ENCODE measurements around the gene RFC1.
A peak's percentile ranks its signal among the peaks of the same experiment; 100 is the strongest.
"Not testable (repeated sequence)": the region's sequence is repeated elsewhere in the genome, so short reads cannot be mapped to it uniquely, and the experiment has no call there.

Gene RFC1, protein sequence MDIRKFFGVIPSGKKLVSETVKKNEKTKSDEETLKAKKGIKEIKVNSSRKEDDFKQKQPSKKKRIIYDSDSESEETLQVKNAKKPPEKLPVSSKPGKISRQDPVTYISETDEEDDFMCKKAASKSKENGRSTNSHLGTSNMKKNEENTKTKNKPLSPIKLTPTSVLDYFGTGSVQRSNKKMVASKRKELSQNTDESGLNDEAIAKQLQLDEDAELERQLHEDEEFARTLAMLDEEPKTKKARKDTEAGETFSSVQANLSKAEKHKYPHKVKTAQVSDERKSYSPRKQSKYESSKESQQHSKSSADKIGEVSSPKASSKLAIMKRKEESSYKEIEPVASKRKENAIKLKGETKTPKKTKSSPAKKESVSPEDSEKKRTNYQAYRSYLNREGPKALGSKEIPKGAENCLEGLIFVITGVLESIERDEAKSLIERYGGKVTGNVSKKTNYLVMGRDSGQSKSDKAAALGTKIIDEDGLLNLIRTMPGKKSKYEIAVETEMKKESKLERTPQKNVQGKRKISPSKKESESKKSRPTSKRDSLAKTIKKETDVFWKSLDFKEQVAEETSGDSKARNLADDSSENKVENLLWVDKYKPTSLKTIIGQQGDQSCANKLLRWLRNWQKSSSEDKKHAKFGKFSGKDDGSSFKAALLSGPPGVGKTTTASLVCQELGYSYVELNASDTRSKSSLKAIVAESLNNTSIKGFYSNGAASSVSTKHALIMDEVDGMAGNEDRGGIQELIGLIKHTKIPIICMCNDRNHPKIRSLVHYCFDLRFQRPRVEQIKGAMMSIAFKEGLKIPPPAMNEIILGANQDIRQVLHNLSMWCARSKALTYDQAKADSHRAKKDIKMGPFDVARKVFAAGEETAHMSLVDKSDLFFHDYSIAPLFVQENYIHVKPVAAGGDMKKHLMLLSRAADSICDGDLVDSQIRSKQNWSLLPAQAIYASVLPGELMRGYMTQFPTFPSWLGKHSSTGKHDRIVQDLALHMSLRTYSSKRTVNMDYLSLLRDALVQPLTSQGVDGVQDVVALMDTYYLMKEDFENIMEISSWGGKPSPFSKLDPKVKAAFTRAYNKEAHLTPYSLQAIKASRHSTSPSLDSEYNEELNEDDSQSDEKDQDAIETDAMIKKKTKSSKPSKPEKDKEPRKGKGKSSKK

DNA sequence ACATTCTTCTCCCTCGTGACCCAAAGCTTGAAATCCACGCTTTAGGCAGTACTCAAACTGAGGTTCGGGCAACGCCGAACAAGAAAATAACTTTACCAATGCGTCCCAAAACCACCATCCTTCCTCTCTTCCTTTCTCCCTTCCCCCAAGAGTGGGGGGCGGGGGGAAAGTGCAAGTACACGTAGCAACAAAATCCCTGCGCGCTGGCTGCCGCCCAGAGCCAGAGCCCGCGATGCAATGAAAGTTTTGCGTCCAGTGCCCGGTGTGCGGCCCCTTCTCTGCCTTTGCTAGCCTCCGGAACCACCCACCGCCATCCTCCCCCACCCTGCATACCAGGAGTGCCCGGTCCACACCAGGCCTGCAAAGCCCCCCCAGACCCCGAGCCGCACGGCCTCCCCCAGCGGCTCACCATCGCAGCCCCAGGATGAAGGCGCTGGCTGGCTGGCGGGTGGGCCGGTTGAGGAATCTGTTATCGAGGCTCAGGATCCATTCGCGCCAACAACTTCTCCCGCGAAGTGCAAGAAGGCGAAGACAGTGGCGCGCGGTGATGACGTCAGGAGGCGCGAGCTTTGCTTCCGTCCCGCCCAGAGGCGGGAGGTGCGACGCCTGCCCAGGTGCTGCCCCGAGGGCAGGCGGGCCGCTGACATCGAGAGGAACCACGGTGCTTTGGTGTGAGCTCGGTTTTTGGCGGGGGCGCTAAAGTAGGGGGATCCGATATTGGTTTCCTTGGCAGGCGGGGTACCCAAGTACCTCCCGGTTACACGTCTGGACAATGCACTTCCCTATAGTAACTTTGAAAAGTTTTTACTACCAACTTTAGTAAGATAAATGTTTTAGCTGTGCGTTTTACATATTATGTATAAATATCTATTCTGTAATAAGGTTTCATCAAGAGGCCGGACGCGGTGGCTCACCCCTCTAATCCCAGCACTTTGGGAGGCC is at the start of gene RFC1:
Gene RFC1 (minus strand): TSS at position 533 of the 942 bp plus-strand sequence. CDS start 121 bp downstream, at position 412.
- TF ChIP-seq FOXK2 (IDR thresholded peaks at IDR 0.05): no peak
- TF ChIP-seq HDGF (IDR thresholded peaks at IDR 0.05; ENCODE audit: borderline replicate concordance): no peak
- TF ChIP-seq FOXM1 (IDR thresholded peaks at IDR 0.05; ENCODE audit: borderline replicate concordance): no peak
- TF ChIP-seq LEF1 (IDR thresholded peaks at IDR 0.05; ENCODE audit: borderline replicate concordance): no peak
- TF ChIP-seq, protein P1, sequence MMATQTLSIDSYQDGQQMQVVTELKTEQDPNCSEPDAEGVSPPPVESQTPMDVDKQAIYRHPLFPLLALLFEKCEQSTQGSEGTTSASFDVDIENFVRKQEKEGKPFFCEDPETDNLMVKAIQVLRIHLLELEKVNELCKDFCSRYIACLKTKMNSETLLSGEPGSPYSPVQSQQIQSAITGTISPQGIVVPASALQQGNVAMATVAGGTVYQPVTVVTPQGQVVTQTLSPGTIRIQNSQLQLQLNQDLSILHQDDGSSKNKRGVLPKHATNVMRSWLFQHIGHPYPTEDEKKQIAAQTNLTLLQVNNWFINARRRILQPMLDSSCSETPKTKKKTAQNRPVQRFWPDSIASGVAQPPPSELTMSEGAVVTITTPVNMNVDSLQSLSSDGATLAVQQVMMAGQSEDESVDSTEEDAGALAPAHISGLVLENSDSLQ (IDR thresholded peaks at IDR 0.05): no peak
- TF ChIP-seq CTBP1 (IDR thresholded peaks at IDR 0.05; ENCODE audit: borderline replicate concordance): peak; percentile 44; the same call in 1 of the 2 replicates
- TF ChIP-seq L3MBTL2 (conservative IDR thresholded peaks at IDR 0.05): peak; percentile 100
- peak; percentile 80 for DNase-seq (ENCODE audit: extremely low spot score)
- CTCF ChIA-PET: interaction anchor here (0.6 kb wide), 1 partner anchor 492 kb away, joined by 3 read pairs; no protein-coding TSS in a partner anchor
- POLR2A ChIA-PET: interaction anchor here (1.1 to 2.0 kb wide), 3 partner anchors 11 to 93 kb away, joined by 3 to 6 read pairs (median 5); partner anchors contain the start of genes LIAS and RPL9

DNA sequence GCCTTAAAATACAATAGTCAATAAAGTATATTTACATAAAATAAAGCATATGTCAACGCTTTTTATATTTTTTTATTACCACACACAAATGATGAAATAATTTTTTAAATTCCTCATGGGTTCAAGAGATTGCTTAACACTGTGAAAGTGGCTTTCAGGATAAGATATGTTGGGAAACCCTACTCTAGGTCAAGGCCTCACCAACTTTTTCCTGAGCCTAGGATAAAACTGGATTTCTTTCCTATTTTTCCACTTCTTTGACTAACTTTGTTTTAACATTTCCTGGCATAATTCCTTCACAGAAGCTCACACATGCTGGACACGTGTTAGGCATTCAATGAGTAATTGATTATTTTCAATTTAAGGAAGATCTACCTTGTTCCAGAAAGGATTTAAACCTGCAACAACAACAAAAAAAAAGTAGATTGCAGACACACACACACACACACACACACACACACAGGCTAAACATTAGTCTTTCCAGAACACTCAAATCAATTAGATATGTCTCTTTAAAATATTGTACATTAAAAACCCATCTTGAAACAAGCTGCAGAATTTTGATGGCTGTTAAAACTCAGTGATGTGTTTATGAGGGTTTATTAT is 49.6 kb upstream of the RFC1 start:
- no peak for TF ChIP-seq CTBP1 (IDR thresholded peaks at IDR 0.05; ENCODE audit: borderline replicate concordance)
- TF ChIP-seq, protein P1 (IDR thresholded peaks at IDR 0.05): no peak
- TF ChIP-seq HDGF (IDR thresholded peaks at IDR 0.05; ENCODE audit: borderline replicate concordance): no peak
- no peak for TF ChIP-seq FOXA1 (IDR thresholded peaks at IDR 0.05)
- no peak for TF ChIP-seq FOXM1 (IDR thresholded peaks at IDR 0.05; ENCODE audit: borderline replicate concordance)
- no peak for TF ChIP-seq L3MBTL2 (conservative IDR thresholded peaks at IDR 0.05)
- ChIA-PET POLR2A (no interaction called here), CTCF (interaction anchor here (1.0 kb wide), 1 partner anchor 334 kb away, joined by 3 read pairs; no protein-coding TSS in a partner anchor)
- no peak for DNase-seq (ENCODE audit: extremely low spot score)

DNA sequence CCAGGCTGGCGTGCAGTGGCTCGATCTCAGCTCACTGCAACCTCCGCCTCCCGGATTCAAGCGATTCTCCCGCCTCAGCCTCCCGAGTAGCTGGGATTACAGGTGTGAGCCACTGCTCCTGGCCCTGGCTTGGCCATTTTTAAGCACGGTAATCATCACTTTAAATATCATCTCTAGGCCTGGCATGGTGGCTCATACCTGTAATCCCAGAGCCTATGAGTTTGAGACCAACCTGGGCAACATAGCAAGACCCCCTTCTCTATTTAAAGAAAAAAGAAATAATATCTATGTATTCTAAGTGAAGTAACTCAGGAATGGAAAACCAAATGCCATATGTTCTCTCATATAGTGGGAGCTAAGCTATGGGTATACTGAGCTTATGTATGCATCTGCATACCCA is 45.4 kb upstream of the RFC1 start:
- POLR2A ChIA-PET; DNase-seq (ENCODE audit: extremely low spot score): not testable (repeated sequence)
- CTCF ChIA-PET: interaction anchor here (0.6 kb wide), 1 partner anchor 576 kb away, joined by 3 read pairs; no protein-coding TSS in a partner anchor

DNA sequence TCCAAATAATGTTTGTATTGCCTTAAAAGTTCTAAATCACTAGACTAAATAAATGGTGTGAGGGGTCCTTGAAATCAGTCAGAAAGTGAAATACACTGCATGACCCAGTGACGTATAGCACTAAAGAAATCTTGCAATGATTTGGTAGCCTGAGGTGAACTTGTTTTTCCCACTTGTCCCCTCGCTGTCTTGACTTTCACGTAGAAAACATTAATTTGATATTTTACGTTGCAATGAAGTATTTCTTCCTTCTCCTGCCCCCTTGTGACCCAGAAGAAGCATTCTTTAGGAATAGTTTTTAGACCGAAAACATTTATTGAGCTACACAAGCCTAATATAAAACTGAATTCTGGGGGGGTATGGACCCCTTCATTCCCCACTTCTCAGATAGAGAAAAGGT is 44.3 kb upstream of the RFC1 start:
- TF ChIP-seq CTBP1 (IDR thresholded peaks at IDR 0.05; ENCODE audit: borderline replicate concordance) (no peak), SP1 (IDR thresholded peaks at IDR 0.05) (no peak), TARDBP (IDR thresholded peaks at IDR 0.05) (no peak), FOXA1 (IDR thresholded peaks at IDR 0.05) (no peak), ZNF384 (IDR thresholded peaks at IDR 0.05) (no peak), FOXM1 (IDR thresholded peaks at IDR 0.05; ENCODE audit: borderline replicate concordance) (no peak), ARNT (IDR thresholded peaks at IDR 0.05) (no peak), BHLHE40 (IDR thresholded peaks at IDR 0.05; ENCODE audit: borderline replicate concordance) (no peak), ELF4 (IDR thresholded peaks at IDR 0.05) (no peak), FOXK2 (IDR thresholded peaks at IDR 0.05) (no peak), HDGF (IDR thresholded peaks at IDR 0.05; ENCODE audit: borderline replicate concordance) (no peak), SUZ12 (IDR thresholded peaks at IDR 0.05) (no peak), L3MBTL2 (conservative IDR thresholded peaks at IDR 0.05) (no peak)
- TF ChIP-seq, protein P1 (IDR thresholded peaks at IDR 0.05): no peak

DNA sequence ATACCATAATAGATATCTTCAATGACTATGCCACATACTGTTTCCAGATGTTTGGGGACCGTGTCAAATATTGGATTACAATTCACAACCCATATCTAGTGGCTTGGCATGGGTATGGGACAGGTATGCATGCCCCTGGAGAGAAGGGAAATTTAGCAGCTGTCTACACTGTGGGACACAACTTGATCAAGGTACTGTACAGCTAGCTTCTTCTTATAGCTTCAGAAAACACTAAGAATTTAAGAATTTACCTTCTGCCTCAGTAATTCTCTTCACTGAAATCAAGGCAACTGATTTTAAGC is 41.4 kb upstream of the RFC1 start:
- ChIA-PET CTCF (no interaction called here), POLR2A (interaction anchor here (2.4 kb wide), 1 partner anchor 51 kb away, joined by 7 read pairs; the partner anchor contains the start of genes LIAS and RPL9)
- TF ChIP-seq TARDBP (IDR thresholded peaks at IDR 0.05): no peak
- no peak for DNase-seq (ENCODE audit: extremely low spot score)

More for the DNA sequence above, 44.3 kb upstream of the RFC1 start:
- no peak for DNase-seq (ENCODE audit: extremely low spot score)
- POLR2A ChIA-PET: no interaction called here
- CTCF ChIA-PET: no interaction called here
